Upper lobe of left lung (tissue), 4 donors: Measurements from ENCODE around the gene OSBPL2.

Source experiments
- POLR2A ChIP-seq, 4 donors: fragments of 450-650 bp; IDR thresholded peaks; one replicate each; pipeline ENCODE4 v1.5.1; 2016 to 2017; ENCODE audit warnings: antibody characterized with exemption in 4 of 4, mild to moderate bottlenecking in 2 of 4
- POLR2AphosphoS5 ChIP-seq, 2 donors: sonication (generic); formaldehyde crosslinking; IDR thresholded peaks; one replicate each; pipeline ENCODE4 v1.5.1; 2017; ENCODE audit warnings: antibody characterized with exemption in 2 of 2
- TF ChIP-seq, protein P1 (sequence below), 6 experiments: fragments of 450-650 bp in 4 of 6; fragments of 200-600 bp in 2 of 6; sonication (generic) in 2 of 6; IDR thresholded peaks; one replicate each; pipeline ENCODE4 v1.5.1; 2016 to 2019; ENCODE audit warnings: antibody characterized with exemption in 6 of 6

DNA sequence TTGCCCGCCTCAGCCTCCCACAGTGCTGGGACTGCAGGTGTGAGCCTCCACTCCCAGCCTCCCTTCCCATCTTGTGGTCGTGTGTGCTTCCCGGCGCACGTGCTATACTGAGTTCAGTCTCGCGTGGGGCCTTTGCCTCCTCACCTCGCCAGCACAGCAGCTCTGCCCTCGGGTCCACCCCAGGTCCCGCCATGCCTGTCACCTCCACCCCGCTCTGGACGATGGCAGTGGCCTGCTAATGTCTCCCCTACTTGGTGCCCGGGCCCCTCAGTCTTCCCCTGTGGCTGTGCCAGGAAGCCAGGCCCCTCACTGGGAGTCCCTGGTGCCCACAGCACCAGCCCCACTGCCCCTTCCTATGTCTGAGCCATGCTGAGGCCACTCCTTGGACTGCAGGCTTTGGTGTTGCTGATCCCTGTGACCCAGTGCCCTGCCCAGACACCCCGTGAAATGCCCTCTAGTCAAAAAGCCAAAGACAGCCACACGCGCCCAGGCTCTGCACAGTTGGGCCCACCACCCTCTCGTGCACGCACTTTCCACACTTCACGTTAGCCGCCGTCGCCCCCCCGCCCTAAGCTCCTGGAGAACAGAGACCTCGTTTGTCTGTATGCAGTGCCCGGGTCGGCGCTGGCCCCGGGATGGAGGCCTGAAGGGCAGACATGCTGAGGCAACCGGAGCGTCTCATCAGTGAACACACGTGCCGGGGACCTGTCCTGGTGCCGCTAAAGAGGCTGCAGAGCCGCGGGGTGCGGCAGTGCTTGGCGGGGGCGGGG lies 32.5 kb upstream of the OSBPL2 start:
- TF ChIP-seq, protein P1, sequence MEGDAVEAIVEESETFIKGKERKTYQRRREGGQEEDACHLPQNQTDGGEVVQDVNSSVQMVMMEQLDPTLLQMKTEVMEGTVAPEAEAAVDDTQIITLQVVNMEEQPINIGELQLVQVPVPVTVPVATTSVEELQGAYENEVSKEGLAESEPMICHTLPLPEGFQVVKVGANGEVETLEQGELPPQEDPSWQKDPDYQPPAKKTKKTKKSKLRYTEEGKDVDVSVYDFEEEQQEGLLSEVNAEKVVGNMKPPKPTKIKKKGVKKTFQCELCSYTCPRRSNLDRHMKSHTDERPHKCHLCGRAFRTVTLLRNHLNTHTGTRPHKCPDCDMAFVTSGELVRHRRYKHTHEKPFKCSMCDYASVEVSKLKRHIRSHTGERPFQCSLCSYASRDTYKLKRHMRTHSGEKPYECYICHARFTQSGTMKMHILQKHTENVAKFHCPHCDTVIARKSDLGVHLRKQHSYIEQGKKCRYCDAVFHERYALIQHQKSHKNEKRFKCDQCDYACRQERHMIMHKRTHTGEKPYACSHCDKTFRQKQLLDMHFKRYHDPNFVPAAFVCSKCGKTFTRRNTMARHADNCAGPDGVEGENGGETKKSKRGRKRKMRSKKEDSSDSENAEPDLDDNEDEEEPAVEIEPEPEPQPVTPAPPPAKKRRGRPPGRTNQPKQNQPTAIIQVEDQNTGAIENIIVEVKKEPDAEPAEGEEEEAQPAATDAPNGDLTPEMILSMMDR (IDR thresholded peaks at IDR 0.05) = no peak
- TF ChIP-seq POLR2AphosphoS5 (IDR thresholded peaks at IDR 0.05) = no peak
- no peak for TF ChIP-seq POLR2A (IDR thresholded peaks at IDR 0.05)
